Stimulated activated CD4-positive, alpha-beta T cell treated with anti-CD3 and anti-CD28 coated beads, Interleukin-12 subunit alpha, Interleukin-12 subunit beta, amount 100 ng/mL, for 24 hours (primary cell): ENCODE results near the gene ADI1.

ENCODE experiments used
- DNase-seq, 2 experiments: peaks; one replicate each; pipeline ENCODE4 v3.0.0-alpha.2; 2020; ENCODE audit warnings: low read depth in 2 of 2

ADI1 gene

DNA sequence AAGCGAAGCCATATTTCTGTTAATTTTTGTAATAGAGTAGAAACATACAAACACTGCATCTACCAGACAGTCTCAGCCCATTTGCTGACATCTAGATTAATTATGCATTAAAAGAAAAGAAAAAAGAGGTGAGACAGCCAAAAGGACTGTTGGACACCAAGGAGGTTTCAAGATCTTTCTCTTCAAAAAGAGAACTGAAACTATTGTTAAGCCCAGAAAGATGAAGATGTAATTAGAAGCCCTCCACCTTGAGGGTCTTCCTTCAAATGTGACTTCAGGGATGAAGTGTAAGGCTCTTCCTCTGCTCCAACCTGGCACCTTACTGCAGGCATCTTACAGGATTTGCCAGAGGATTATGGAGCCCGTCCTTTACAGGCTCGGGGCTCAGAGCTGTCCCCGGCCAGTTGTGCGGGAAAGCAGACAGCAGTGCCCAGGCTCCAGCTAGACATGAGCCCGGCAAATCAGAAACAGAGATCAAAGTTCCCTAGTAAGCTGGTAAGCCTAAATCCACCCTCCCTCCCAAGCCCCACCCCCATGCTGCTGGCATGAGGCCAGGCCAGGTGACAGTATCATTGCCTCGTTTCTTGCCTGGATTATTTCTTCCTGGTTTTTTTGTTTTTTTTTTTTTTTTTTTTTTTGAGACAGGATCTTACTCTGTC, 38.9 kb downstream of the ADI1 start:
- DNase-seq, result no peak

DNA sequence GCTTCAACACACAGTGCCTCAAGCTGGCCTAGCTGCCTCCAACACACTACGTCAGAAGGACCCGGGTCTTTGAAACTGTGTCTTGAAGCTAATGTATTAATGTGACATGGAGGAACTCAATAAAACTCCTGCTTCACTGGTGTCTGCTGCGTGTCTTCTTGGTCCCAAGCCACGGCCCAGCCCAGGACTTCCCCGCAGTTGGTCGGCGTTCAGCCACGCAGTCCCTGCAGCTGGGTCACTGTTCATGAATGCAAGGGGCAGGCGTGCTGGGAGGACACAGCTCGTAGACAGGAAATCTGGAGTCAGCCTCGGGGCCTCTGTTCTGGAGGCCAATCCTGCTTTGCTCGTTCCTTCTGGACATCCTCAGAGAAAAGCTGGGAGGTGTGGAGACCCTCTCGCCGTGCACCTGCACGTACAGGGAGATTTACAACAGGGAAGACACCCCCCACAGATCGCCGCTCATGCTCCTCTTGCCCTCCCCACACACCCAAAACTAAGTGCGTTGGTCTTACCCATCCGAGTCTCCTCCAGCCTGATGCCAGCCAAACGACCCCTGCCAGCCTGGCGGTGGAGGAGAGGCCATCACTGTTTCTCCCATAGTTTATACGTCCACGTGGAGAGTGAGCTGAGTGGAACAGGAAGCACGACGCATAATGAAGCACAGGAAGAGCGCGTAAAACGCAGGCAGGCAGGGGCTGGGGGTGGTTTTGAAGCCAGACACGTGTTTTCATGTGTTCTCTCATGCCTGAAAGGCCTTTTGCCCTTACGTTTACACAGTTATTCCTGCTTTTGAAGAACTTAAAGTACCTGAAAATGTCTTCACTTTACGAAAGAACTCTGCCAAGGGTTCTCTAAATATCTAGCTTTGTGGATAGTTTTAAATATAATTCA, 39.7 kb downstream of the ADI1 start:
- no peak for DNase-seq

DNA sequence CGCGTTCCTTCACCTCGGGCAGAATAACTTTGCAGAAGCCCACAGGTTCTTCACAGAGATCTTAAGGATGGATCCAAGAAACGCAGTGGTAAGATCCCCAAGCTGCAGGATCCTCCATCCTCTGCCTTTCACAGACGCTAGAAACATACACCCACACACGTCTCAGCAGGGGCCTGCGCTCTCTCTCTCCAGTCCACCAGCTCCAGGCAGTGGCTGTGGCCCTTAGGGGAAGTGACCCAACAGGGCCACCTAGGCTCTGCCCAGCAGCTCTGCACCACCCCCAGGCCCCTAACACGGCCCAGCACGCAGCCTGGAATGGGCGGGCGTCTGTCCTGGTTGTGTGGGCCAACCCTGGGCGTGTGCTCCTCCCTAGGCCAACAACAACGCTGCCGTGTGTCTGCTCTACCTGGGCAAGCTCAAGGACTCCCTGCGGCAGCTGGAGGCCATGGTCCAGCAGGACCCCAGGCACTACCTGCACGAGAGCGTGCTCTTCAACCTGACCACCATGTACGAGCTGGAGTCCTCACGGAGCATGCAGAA, 40.4 kb downstream of the ADI1 start:
- no peak for DNase-seq

DNA sequence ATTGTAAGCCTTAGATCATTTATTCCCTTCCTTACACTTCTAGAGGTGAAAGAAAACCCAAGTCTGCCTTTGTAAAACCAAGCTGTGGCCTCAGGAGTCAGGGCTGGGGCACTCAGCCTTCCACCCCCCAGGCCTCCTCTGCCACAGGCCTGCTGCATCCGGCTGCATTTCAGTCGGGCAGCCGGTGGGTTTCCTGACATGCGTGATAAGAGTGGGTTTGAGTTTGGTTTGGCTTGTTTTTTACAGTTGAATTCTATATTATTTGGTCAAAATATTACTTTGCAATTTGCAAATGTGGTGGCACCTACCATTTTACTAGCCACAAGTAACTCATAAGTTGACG, 42.4 kb downstream of the ADI1 start:
- no peak for DNase-seq

DNA sequence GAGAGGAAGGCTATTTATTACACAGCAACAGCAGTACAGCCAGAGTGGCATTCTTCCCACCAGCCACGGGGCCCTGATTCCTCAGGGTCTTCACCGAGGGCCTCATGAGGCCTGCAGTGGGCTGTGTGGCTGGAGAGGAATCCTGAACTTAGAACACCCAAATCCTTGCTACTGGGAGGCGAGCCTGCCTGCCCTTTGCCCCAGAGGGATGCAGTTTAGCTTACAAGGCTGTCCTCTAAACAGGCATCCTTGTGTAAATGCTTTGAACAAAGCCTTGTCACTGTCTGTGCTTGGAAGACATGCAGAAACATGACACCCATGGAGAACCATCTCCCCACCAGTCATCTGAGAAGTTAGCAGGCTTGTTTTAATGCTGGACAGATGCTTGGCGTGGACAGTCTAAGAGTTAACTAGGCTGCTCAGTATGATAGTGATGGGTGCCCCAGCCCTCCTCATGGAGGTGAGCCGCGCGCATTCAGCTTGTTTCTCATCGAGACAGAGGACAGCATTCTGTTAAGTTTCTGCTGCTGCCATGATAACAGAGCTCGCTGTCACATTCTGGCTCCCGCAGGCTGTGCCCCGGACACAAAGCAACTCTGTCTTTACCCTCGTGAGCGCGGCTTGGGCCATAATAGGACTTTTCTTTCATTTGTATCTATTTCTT, 42.9 kb downstream of the ADI1 start:
- DNase-seq, result no peak

DNA sequence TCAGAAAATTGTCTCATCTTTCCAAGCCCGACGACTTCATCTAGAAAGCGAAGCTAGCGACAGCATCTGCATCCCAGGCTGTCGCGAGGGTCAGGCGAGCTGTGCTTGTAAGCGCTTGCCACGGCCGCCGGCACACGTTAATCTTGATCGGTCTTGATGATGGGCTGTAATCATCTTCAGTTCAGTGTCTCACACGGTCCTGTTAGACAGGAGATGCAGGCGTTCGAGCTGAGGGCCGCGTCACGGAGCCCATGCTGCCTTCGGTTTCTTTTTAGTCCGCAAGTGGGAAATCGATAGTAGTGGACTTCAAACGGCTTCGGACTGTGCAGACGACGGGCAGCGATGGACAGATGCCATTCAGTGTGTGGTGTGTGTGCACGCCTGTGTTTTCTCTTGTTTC, 43.6 kb downstream of the ADI1 start:
- no peak for DNase-seq

DNA sequence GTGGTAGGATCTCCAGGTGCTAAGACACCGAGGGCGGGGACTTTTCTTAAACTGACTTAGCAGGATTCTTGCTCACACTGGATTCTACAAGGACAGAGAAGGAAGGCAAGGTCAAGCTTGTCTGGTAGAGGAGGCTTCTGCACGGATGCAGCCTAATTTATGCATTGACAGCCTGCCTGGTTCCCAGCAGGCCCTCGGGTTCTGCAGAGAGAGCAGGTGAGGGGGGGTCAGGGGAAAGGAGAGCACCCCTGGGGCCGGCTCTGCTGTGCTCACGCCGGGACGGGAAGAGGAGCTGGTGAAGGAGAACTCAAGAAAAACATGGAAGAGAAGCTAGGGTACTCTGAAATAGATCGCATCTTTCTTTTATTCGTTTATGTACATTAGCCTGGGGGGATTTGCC, 46.4 kb downstream of the ADI1 start:
- no peak for DNase-seq

DNA sequence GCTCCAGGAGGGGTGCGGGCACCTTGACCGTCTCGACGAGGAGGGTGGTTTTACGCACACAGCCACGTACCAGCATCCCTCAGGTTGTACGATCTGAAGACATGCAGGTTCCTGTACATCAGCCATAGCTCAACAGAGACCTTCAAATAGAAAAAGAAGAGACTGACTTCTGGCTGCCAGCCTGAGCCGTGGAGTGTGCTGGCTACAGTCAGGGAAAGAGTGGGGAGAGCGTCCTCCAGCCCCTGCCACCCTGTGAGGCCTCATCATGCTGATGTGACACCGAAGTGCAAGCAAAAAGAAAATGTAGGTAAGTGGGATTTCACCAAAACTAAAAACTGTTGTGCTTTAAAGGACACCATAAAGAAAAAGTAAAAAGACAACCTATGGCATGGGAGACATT, 47.0 kb downstream of the ADI1 start:
- no peak for DNase-seq

DNA sequence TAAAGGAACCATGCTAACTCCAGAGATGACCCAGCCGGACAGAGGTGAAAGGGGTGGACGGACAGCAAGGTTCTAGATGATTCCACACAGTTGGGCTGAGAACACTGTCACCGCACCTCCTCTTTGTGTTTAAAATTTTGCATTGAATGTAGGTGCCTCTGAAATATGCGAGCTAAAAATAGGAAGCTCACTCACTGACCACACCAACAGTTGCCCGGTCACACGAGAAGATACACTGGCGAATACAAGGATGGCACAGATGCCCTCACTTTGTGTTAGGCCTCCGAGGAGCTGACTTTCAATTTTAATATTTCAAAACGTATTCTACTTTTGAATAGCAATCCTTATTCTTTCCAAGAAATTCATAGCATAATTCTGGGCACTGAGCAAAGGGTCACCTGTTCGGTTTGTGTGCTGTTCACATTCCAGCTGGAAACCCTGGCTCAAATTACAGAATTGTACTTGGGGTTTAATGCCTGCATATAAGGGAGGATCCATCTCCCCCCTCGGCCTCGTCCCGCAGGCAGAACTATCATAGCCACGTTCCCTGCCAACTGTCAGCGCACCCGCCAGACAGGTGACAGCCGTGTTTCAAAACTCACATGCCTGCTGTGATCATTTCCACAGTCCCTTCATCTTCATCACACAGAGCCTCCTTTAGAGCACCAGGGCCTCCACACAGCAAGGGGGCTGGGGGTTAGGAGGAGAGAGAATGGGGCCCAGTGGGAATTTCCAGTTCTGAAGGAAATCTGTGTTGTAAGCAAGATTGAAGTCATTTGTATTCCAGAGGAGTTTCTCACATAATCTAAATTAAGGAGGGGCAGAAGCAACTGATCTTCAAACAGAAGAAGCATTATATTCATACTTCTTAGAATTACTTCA, 48.2 kb downstream of the ADI1 start:
- no peak for DNase-seq

DNA sequence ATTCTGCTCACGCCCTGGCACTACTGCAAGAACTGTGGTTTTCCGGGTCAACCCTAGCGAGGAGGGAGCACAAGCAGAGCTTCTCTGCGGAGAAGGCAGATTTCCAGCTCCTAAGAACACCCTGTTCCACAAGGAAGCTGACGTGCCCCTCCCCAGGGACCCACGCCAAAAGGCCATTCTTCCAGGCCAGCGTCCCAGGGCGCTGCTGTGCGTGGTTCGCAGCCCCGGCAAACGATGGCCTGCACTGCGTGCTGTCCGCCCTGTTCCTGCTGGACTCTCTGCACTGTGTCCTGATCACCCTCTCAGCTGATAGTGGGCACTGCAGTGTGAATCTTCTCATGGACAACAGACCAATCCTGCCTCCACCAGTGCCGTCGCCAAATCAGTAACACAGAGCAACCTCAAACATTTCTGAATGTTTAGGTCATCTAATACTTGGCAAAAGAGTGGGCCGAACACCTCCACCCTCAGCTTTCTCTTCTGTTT, 49.1 kb downstream of the ADI1 start:
- no peak for DNase-seq

DNA sequence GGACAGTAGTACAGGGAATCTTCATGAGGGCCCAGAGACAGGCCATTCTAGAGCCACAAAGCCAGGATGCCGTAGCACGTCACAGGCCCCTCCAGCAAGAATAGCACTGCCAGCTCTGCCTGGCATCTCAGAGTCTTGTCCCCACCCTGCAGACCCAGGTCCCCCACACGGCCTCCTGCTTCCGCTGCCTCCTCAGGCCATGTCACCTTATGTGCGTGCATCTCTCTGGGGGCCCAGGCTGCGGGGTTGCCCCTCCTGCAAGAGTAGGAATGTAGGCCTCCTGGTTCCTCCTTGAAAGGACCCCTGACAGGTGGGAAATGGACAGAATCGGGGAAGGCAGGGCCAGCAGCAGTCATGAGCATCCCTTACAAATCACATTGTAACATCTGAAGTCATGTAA, 49.8 kb downstream of the ADI1 start:
- no peak for DNase-seq

DNA sequence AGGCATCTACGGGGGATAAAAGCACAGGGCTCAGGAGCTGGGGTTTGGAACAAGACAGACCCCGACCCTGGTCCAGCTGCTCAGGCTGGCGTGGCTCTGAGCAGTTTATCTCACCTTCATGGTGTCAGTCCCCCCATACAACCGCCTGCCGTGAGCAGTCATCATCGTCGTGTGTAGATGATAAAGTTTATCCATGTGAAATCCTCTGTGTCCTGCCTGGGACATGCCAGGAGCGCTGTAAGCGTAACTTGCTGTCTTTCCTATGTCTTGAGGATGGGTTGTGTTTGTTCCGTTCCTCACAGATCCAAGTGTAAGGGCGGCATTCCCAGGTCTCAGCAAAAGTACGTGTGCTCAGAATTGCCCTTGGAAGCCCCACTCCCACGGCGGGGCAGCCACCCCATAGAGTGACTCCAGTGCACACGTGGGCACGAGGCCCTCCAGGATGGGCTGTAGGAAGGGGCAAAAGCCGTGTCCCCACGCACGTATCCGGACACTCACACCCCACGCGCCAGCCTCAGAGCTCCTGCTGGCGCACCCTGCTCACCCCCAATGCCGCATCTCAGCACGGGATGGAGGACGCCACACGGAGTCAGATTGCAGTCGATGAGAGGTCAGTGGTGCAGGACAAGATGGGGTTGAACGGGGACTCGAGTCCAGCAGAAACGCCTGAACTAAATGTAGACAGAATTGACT, 50.9 kb downstream of the ADI1 start:
- DNase-seq, result no peak

DNA sequence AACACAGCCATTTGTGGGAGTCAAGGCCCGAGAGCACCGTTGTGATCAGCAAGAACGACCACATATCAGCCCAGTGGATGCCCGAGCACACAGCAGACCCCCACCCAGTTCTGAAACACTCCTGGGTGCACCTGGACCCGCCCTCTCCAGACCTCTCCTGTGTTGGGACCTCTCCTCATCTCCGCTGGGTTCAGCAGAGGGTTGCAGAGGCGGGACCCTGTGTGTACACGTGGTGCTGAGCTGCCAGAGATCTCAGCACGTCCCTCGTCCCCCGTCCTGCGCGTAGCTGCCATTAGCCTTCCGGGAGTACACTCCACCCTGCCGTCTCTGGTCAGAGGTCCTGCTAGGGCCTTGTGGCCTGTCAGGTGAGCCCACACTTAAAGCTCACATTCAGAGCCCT, 51.7 kb downstream of the ADI1 start:
- DNase-seq, result no peak

DNA sequence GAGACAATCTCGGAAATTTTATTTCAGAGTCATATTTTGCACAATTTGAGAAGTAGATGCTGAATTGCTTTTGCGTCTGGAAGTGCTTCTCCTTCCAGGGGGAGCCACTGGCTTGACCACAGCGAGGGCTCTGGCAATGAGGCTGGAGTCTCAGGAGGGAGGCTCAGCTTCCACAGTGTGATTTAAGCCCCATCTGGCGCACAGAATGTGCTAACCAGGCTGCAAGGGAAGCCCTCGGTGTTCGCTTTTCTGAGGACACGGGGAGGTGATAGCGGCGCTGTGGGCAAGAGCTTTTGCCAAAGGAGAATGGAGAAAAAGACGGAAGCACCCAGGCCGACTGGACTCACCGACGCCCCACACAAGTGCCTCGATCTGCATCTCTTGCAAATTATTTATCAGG, 52.4 kb downstream of the ADI1 start:
- no peak for DNase-seq

DNA sequence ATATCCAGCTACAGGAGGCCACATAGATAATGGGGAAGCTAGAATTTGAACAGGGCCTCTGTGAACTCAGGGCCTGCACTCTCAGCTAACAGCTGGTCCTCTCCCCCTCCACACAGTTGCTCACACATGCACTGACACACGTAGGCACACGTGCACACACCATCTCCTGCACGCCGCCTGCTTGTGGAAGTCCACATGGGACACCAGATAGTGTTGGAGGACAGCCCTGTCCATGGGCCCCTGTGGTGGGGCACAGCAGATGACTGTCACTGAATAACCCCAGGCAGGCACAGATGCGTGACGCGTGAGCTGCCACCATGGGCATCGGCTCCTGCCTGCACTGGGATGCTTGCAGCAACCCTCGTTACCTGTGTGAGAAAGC, 52.9 kb downstream of the ADI1 start:
- no peak for DNase-seq

DNA sequence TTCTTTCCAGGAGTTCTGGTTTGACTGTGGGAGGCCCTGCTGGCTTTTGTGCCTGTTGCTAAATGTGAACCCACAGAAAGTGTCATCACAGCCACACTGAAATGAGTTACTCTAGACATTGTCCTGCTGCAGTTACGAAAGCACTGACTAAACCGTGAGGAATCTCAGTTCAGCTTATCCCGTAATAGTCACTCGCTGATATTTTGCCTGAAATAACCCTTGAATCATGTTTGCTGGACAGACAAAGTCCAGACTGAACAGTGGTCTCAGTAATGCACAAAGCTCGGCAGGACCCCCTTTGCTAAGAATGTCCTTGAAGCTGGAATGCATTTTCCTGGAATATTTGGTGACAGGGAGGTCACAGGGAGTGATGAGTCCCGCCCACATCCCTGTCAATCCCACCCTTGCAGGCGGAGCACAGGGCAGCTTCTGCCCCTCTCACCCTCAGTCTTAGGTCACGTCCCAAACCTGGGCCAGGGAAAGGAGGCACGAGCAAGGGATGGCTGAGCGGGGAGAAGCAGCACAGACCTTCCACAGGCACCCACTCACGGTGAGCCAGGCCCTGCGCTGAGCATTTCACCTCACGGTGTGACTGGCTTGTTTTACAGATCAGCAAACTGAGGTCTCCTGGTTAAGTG, 53.4 kb downstream of the ADI1 start:
- no peak for DNase-seq

DNA sequence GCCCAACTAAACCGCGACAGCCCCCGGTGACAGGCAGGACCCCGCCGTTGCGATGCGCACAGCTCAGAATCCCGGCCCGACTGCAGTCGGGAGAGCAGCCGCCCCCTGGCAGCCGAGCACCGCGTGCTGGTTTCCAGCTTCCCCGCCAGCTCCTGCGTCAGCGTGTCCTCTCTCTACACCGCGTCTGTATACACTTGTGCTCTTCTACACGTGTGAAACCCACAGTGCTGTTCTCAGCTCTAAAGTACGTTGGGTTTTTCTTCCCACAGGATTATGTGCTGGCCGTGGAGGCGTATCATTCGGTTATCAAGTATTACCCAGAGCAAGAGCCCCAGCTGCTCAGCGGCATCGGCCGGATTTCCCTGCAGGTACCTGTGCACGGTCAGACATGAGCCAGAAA, 54.0 kb downstream of the ADI1 start:
- DNase-seq, result no peak

DNA sequence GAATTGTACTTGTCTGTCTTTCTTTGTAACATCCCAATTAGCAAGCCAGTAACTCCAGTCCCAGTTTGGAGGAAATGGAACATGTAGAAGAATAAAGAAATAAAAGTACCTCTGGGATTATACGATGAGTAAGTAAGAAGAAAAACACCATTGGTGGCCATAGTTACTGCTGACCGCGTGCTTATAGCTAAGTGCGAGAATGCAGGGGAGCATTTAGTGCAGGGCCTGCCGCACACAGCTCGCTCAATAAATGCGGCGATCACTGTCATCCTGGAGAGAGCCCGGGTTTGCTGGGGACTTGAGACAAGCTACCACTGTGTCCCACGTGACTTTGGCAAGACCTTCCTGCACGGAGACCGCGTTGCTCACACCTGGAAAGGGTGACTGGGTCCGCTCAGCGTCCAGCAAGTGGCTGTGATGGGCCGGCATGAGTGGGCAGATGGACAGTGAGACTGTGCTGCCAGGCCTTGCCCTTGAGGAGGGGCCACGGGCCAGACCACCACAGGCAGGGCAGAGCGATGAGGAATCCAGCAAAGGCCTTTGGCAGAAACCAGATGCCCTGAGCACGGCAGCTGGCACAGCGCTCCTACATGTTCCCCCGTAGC, 54.8 kb downstream of the ADI1 start:
- DNase-seq, result no peak

DNA sequence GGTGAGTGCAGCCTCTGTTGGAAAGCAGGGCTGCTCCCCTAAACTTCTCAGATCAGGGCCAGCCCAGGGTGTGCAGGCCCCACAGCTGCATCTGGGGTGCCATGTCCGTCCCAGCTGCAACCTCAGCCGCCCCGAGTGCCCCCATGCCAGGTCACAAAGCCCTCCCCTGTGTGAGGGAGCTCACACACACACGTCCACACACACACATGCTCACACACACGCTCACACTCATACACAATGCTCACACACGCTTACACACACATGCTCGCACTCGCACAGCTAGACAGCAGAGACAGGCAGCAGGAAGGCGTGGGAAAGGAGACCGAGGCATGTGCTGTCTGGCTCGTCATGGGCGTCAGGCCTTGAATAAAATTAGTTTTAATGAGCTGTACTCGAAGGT, 55.4 kb downstream of the ADI1 start:
- DNase-seq, result no peak

DNA sequence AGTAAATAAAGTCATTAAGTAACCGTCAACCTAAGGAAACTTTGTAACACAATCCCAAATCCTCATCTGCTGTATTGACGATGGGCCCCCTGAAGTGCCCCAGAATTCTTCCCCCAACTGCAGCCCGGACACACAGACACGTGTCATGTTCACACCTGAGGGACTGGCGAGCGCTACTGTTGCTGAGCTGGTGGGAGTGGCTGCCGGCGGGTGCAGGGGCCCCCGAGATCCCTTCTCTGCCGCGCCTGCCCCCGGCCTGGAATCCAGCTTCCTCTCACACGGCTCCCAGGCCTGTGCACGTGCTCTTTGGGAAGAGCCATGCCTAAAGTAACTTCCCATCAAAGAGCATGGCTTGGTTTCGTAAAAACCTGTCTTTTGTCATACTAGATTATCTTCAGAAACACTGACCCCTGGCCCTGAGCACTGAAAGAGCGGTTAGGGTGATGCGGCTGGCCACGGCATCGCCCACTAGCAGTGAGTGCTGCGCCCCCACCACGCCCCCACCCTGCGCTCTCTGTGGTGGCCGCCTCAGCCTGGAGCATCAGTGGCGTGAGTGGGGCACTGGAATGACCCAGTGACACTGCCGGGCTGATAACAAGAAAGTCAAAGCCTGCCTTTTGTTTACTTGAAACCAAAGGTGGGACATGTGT, 56.0 kb downstream of the ADI1 start:
- no peak for DNase-seq
